Measurements from ENCODE around the gene C5AR1.
"Not testable (repeated sequence)": the region's sequence is repeated elsewhere in the genome, so short reads cannot be mapped to it uniquely, and the experiment has no call there.

C5AR1 gene

GRCh38 chr19:47336765-47337718 lies 27.4 kb downstream of the C5AR1 start:
- not testable (repeated sequence) for H3K9ac ChIP-seq (ENCODE audit: low read depth, low read length); H3K4me3 ChIP-seq (ENCODE audit: low read depth, low read length); H3K4me1 ChIP-seq (ENCODE audit: control insufficient read depth, insufficient read depth, low read length)

GRCh38 chr19:47339196-47339880 lies 29.7 kb downstream of the C5AR1 start:
- H3K27ac ChIP-seq (ENCODE audit: low read depth, low read length), result no peak overlapping the region

More at GRCh38 chr19:47336765-47337718, 27.4 kb downstream of the C5AR1 start:
- H3K27me3 ChIP-seq (ENCODE audit: control insufficient read depth, insufficient read depth, low read length); H3K9me3 ChIP-seq (ENCODE audit: control insufficient read depth, insufficient read depth, low read length); H3K36me3 ChIP-seq (ENCODE audit: control insufficient read depth, insufficient read depth, low read length); H3K27ac ChIP-seq (ENCODE audit: low read depth, low read length): not testable (repeated sequence)

GRCh38 chr19:47340477-47341208 lies 31.0 kb downstream of the C5AR1 start:
- Histone ChIP-seq H3K4me1 (ENCODE audit: control insufficient read depth, insufficient read depth, low read length) (no peaks in the 10 kb centered on the region), H3K27ac (ENCODE audit: low read depth, low read length) (no peak overlapping the region), H3K4me3 (ENCODE audit: low read depth, low read length) (no peak overlapping the region), H3K9me3 (ENCODE audit: control insufficient read depth, insufficient read depth, low read length) (no peaks in the 10 kb centered on the region), H3K9ac (ENCODE audit: low read depth, low read length) (no peak overlapping the region), H3K36me3 (ENCODE audit: control insufficient read depth, insufficient read depth, low read length) (no peaks in the 10 kb centered on the region), H3K27me3 (ENCODE audit: control insufficient read depth, insufficient read depth, low read length) (no peaks in the 10 kb centered on the region)

More at GRCh38 chr19:47339196-47339880, 29.7 kb downstream of the C5AR1 start:
- H3K9ac ChIP-seq (ENCODE audit: low read depth, low read length), result no peak overlapping the region
- no peaks in the 10 kb centered on the region for H3K36me3 ChIP-seq (ENCODE audit: control insufficient read depth, insufficient read depth, low read length)
- H3K4me3 ChIP-seq (ENCODE audit: low read depth, low read length), result no peak overlapping the region
- H3K4me1 ChIP-seq (ENCODE audit: control insufficient read depth, insufficient read depth, low read length), result no peaks in the 10 kb centered on the region
- H3K27me3 ChIP-seq (ENCODE audit: control insufficient read depth, insufficient read depth, low read length), result no peaks in the 10 kb centered on the region
- H3K9me3 ChIP-seq (ENCODE audit: control insufficient read depth, insufficient read depth, low read length), result no peaks in the 10 kb centered on the region

DNA sequence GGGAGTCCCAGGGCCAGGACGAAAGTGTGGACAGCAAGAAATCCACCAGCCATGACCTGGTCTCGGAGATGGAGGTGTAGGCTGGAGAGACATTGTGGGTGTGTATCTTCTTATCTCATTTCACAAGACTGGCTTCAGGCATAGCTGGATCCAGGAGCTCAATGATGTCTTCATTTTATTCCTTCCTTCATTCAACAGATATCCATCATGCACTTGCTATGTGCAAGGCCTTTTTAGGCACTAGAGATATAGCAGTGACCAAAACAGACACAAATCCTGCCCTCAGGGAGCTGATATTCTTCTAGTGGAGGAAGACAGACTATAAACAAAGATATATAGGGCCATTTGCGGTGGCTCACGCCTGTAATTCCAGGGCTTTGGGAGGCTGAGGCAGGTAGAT lies 32.1 kb downstream of the C5AR1 start:
- Histone ChIP-seq H3K9ac (ENCODE audit: low read depth, low read length) (no peak overlapping the region), H3K9me3 (ENCODE audit: control insufficient read depth, insufficient read depth, low read length) (no peaks in the 10 kb centered on the region), H3K4me1 (ENCODE audit: control insufficient read depth, insufficient read depth, low read length) (no peaks in the 10 kb centered on the region), H3K4me3 (ENCODE audit: low read depth, low read length) (no peak overlapping the region), H3K27ac (ENCODE audit: low read depth, low read length) (no peak overlapping the region), H3K36me3 (ENCODE audit: control insufficient read depth, insufficient read depth, low read length) (no peaks in the 10 kb centered on the region), H3K27me3 (ENCODE audit: control insufficient read depth, insufficient read depth, low read length) (no peaks in the 10 kb centered on the region)

- no peak overlapping the region for H3K4me3 ChIP-seq (ENCODE audit: low read depth, low read length)
- H3K27ac ChIP-seq (ENCODE audit: low read depth, low read length), result no peak overlapping the region
- H3K9me3 ChIP-seq (ENCODE audit: control insufficient read depth, insufficient read depth, low read length), result no peaks in the 10 kb centered on the region
- H3K9ac ChIP-seq (ENCODE audit: low read depth, low read length), result no peak overlapping the region
- peaks cover 2% of the 10 kb centered on the region for H3K27me3 ChIP-seq (ENCODE audit: control insufficient read depth, insufficient read depth, low read length)
- no peaks in the 10 kb centered on the region for H3K4me1 ChIP-seq (ENCODE audit: control insufficient read depth, insufficient read depth, low read length)
- no peaks in the 10 kb centered on the region for H3K36me3 ChIP-seq (ENCODE audit: control insufficient read depth, insufficient read depth, low read length)
Observed at GRCh38 chr19:47343194-47343802, 33.6 kb downstream of the C5AR1 start.

DNA sequence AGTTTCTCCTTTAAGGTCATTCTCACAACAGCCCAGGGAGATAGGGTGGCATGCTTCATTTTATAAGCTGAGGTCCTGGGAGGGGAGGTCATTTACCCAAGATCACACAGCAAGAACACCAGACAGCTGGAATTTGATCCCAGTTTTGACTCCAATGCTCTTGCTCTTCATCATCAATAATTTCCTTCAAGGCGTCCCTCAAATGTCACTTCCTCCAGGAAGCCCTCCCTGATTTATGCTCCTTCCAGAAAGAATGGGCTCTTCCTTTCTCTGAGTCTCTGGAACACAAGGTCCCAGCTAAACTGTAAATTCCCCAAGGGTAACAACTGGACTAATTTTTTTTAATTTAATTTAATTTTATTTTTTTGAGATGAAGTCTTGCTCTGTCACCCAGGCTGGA lies 34.8 kb downstream of the C5AR1 start:
- Histone ChIP-seq H3K27ac (ENCODE audit: low read depth, low read length) (no peak overlapping the region), H3K36me3 (ENCODE audit: control insufficient read depth, insufficient read depth, low read length) (no peaks in the 10 kb centered on the region), H3K9ac (ENCODE audit: low read depth, low read length) (no peak overlapping the region), H3K9me3 (ENCODE audit: control insufficient read depth, insufficient read depth, low read length) (no peaks in the 10 kb centered on the region), H3K4me3 (ENCODE audit: low read depth, low read length) (no peak overlapping the region), H3K27me3 (ENCODE audit: control insufficient read depth, insufficient read depth, low read length) (peaks cover 5% of the 10 kb centered on the region), H3K4me1 (ENCODE audit: control insufficient read depth, insufficient read depth, low read length) (no peaks in the 10 kb centered on the region)

- not testable (repeated sequence) for H3K27ac ChIP-seq (ENCODE audit: low read depth, low read length); H3K36me3 ChIP-seq (ENCODE audit: control insufficient read depth, insufficient read depth, low read length); H3K4me3 ChIP-seq (ENCODE audit: low read depth, low read length); H3K4me1 ChIP-seq (ENCODE audit: control insufficient read depth, insufficient read depth, low read length); H3K9me3 ChIP-seq (ENCODE audit: control insufficient read depth, insufficient read depth, low read length); H3K27me3 ChIP-seq (ENCODE audit: control insufficient read depth, insufficient read depth, low read length); H3K9ac ChIP-seq (ENCODE audit: low read depth, low read length)
Observed at GRCh38 chr19:47346024-47346423, 36.4 kb downstream of the C5AR1 start.

GRCh38 chr19:47348819-47349795 lies 39.4 kb downstream of the C5AR1 start, which contains the start of gene DHX34:
Gene DHX34 (plus strand): TSS chr19:47349315. CDS start chr19:47353031, 3,716 bp downstream.
- Histone ChIP-seq H3K27me3 (ENCODE audit: control insufficient read depth, insufficient read depth, low read length) (peaks cover 5% of the 10 kb centered on the region), H3K9me3 (ENCODE audit: control insufficient read depth, insufficient read depth, low read length) (no peaks in the 10 kb centered on the region), H3K9ac (ENCODE audit: low read depth, low read length) (peak within 1 kb of the TSS; percentile 80), H3K27ac (ENCODE audit: low read depth, low read length) (peak within 1 kb of the TSS; percentile 11), H3K4me3 (ENCODE audit: low read depth, low read length) (peak within 1 kb of the TSS; percentile 90), H3K36me3 (ENCODE audit: control insufficient read depth, insufficient read depth, low read length) (peaks cover 21% of the 10 kb centered on the region), H3K4me1 (ENCODE audit: control insufficient read depth, insufficient read depth, low read length) (peaks cover 7% of the 10 kb centered on the region; the same call in 1 of the 2 replicates)

DNA sequence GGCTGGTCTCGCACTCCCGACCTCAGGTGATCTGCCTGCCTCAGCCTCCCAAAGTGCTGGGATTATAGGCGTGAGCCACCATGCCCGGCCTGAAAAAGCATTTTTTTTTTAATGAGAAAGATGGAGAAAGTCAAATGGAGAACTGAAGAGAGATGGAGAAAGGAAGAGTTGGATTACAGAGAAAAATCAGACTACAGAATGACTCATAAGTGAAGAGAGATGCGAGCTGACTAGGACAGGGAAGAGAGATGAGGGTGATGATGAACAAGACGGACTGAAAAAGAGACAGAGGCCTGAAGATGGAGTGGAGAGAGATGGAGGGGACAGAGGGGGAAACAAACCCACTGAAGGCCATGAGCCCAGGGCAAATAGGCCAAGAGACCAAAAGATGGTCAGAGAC lies 41.0 kb downstream of the C5AR1 start:
- peaks cover 5% of the 10 kb centered on the region for H3K27me3 ChIP-seq (ENCODE audit: control insufficient read depth, insufficient read depth, low read length)
- peaks cover 7% of the 10 kb centered on the region; the same call in 1 of the 2 replicates for H3K4me1 ChIP-seq (ENCODE audit: control insufficient read depth, insufficient read depth, low read length)
- no peaks in the 10 kb centered on the region for H3K9me3 ChIP-seq (ENCODE audit: control insufficient read depth, insufficient read depth, low read length)
- peaks cover 35% of the 10 kb centered on the region for H3K36me3 ChIP-seq (ENCODE audit: control insufficient read depth, insufficient read depth, low read length)
- no peak overlapping the region for H3K27ac ChIP-seq (ENCODE audit: low read depth, low read length)
- H3K4me3 ChIP-seq (ENCODE audit: low read depth, low read length), result no peak overlapping the region
- H3K9ac ChIP-seq (ENCODE audit: low read depth, low read length), result no peak overlapping the region
